Gastrocnemius medialis (tissue), 4 donors: ENCODE results near the gene SUCLA2. TPM values are rescaled to one million over a fixed set of nuclear protein-coding genes. Genes with fewer than 3 reads are reported as not detected.

ENCODE experiments used
- ATAC-seq, 2 donors: fragments of 150-250 bp; one replicate each; pipeline ENCODE4 v1.9.1; 2016
- DNase-seq, 2 donors: peaks; one replicate each; pipeline ENCODE4 v3.0.0-alpha.2; 2019
- H3K27ac ChIP-seq, 4 donors: fragments of 200-600 bp; sonication (generic); 1 replicate in 1 of 4; 2 replicates in 3 of 4; pipeline ENCODE4 v1.5.1; 2016 to 2018; ENCODE audit warnings: mild to moderate bottlenecking in 2 of 4, moderate library complexity in 1 of 4
- H3K27me3 ChIP-seq, 3 donors: fragments of 200-600 bp; sonication (generic) in 2 of 3; 1 replicate in 1 of 3; 2 replicates in 2 of 3; pipeline versions ENCODE4 v1.5.1 to v1.6.0; 2016 to 2019; ENCODE audit warnings: mild to moderate bottlenecking in 1 of 3, moderate library complexity in 1 of 3
- H3K36me3 ChIP-seq, 2 donors: fragments of 200-600 bp; sonication (generic) in 1 of 2; one replicate each; pipeline ENCODE4 v1.5.1; 2017 to 2018
- H3K4me1 ChIP-seq, 2 donors: fragments of 200-600 bp; sonication (generic) in 1 of 2; one replicate each; pipeline ENCODE4 v1.5.1; 2016 to 2017; ENCODE audit warnings: mild to moderate bottlenecking in 2 of 2
- H3K4me3 ChIP-seq, 4 donors: fragments of 200-600 bp; sonication (generic) in 3 of 4; 1 replicate in 1 of 4; 2 replicates in 3 of 4; pipeline ENCODE4 v1.5.1; 2016 to 2019; ENCODE audit warnings: mild to moderate bottlenecking in 2 of 4
- H3K9me3 ChIP-seq, 3 donors: fragments of 200-600 bp; sonication (generic) in 2 of 3; 1 replicate in 1 of 3; 2 replicates in 2 of 3; pipeline ENCODE4 v1.5.1; 2016 to 2019
- CTCF ChIP-seq, 5 experiments: fragments of 450-650 bp in 3 of 5; fragments of 200-600 bp in 2 of 5; sonication (generic) in 2 of 5; IDR thresholded peaks in 4 of 5; conservative IDR thresholded peaks in 1 of 5; 1 replicate in 4 of 5; 2 replicates in 1 of 5; pipeline ENCODE4 v1.5.1; 2016 to 2019; ENCODE audit warnings: antibody characterized with exemption in 5 of 5, mild to moderate bottlenecking in 3 of 5, moderate library complexity in 3 of 5
- POLR2A ChIP-seq, 2 donors: fragments of 450-650 bp; IDR thresholded peaks; one replicate each; pipeline ENCODE4 v1.6.1; 2017; ENCODE audit warnings: antibody characterized with exemption in 2 of 2, mild to moderate bottlenecking in 2 of 2, moderate library complexity in 2 of 2
- in situ Hi-C, 4 donors: fragments of 200-750 bp; cut with MboI; loops; one replicate each; pipeline versions ENCODE4 v1.15.0 to v1.8.0; 2017; ENCODE audit warnings: low sequenced_read_pairs in 4 of 4
- intact Hi-C: fragments of 100-400 bp; cut with DNase I; formaldehyde crosslinking; loops from one replicate; pipeline ENCODE4 v1.15.1; 2023; ENCODE audit warnings: low total_unique reads
- total RNA-seq, 4 donors: library from RNA; depleted of rRNA; stranded (reverse); fragments of >200 nt; gene quantifications; one replicate each; pipeline versions ENCODE4 v1.1.0 to v1.2.3, GENCODE V29; 2016

Gene SUCLA2
- total RNA-seq, 4 donors from 2014 or later, result 82.2 to 142 (median 97.0) TPM

GRCh38 chr13:47908197-47908902 is 92.7 kb downstream of the SUCLA2 start:
- intact Hi-C loops, result no loop called here
- ATAC-seq (no peak), DNase-seq (no peak)
- Histone ChIP-seq H3K27me3 (no peaks in the 10 kb centered on the region), H3K36me3 (no peaks in the 10 kb centered on the region), H3K4me3 (no peak overlapping the region), H3K27ac (no peak overlapping the region), H3K9me3 (no peaks in the 10 kb centered on the region), H3K4me1 (no peaks in the 10 kb centered on the region)
- TF ChIP-seq POLR2A (IDR thresholded peaks at IDR 0.05) (no peak), CTCF (IDR thresholded peaks at IDR 0.05 in 4 of 5, conservative IDR thresholded peaks at IDR 0.05 in 1 of 5) (no peak)
- in situ Hi-C loops, result no loop called here

- in situ Hi-C loops, result no loop called here
- intact Hi-C loops, result no loop called here
Measured at GRCh38 chr13:47904891-47905290, 96.2 kb downstream of the SUCLA2 start.

GRCh38 chr13:47904241-47904640 is 96.8 kb downstream of the SUCLA2 start:
- Histone ChIP-seq H3K27me3 (no peaks in the 10 kb centered on the region), H3K4me1 (no peaks in the 10 kb centered on the region), H3K36me3 (no peaks in the 10 kb centered on the region), H3K27ac (peak overlapping the region in 3 of 4 donors; percentile 20 to 51 (median 27)), H3K9me3 (no peaks in the 10 kb centered on the region), H3K4me3 (peak overlapping the region in 1 of 4 donors; percentile 39)
- ATAC-seq (no peak), DNase-seq (no peak)
- intact Hi-C loops (no loop called here), in situ Hi-C loops (no loop called here)
- TF ChIP-seq CTCF (IDR thresholded peaks at IDR 0.05 in 4 of 5, conservative IDR thresholded peaks at IDR 0.05 in 1 of 5), result no peak
- no peak for TF ChIP-seq POLR2A (IDR thresholded peaks at IDR 0.05)

More at GRCh38 chr13:47904891-47905290, 96.2 kb downstream of the SUCLA2 start:
- no peak for DNase-seq
- TF ChIP-seq POLR2A (IDR thresholded peaks at IDR 0.05), result no peak
- no peak for TF ChIP-seq CTCF (IDR thresholded peaks at IDR 0.05 in 4 of 5, conservative IDR thresholded peaks at IDR 0.05 in 1 of 5)
- no peaks in the 10 kb centered on the region for H3K27me3 ChIP-seq
- no peaks in the 10 kb centered on the region for H3K36me3 ChIP-seq
- H3K4me3 ChIP-seq, result no peak overlapping the region
- peak overlapping the region in 1 of 4 donors; percentile 51 for H3K27ac ChIP-seq
- H3K9me3 ChIP-seq, result no peaks in the 10 kb centered on the region
- H3K4me1 ChIP-seq, result no peaks in the 10 kb centered on the region
- no peak for ATAC-seq

GRCh38 chr13:47903836-47904235 is 97.2 kb downstream of the SUCLA2 start:
- Histone ChIP-seq H3K4me1 (no peaks in the 10 kb centered on the region), H3K27me3 (no peaks in the 10 kb centered on the region), H3K36me3 (no peaks in the 10 kb centered on the region), H3K27ac (peak overlapping the region in 3 of 4 donors; percentile 20 to 51 (median 27)), H3K4me3 (peak overlapping the region in 1 of 4 donors; percentile 39), H3K9me3 (no peaks in the 10 kb centered on the region)
- no peak for DNase-seq
- in situ Hi-C loops, result no loop called here
- intact Hi-C loops, result no loop called here
- no peak for ATAC-seq
- TF ChIP-seq CTCF (IDR thresholded peaks at IDR 0.05 in 4 of 5, conservative IDR thresholded peaks at IDR 0.05 in 1 of 5) (no peak), POLR2A (IDR thresholded peaks at IDR 0.05) (no peak)
